ENCODE results near the gene ITGB1BP2. TPM values are rescaled to one million over a fixed set of nuclear protein-coding genes. Genes with fewer than 3 reads are reported as not detected.

Gene ITGB1BP2
- polyA plus RNA-seq, 1 of the 3 experiments (the other 2 are of a cell fraction) = 1.7 TPM

- POLR2A ChIA-PET = interaction anchor here (0.7 to 1.9 kb wide), 7 partner anchors 10 to 1128 kb away, joined by 3 to 19 read pairs (median 3); partner anchors contain the start of genes TAF1 and ZMYM3
- peak; percentile 42 for DNase-seq
- TF ChIP-seq TAF1 (IDR thresholded peaks at IDR 0.05; ENCODE audit: borderline replicate concordance, low read depth, low read length) (no peak), CHD2 (IDR thresholded peaks at IDR 0.05; ENCODE audit: low read length, partially characterized antibody) (no peak), MAX (IDR thresholded peaks at IDR 0.05; ENCODE audit: low read depth) (no peak), REST (IDR thresholded peaks at IDR 0.05; ENCODE audit: low read depth, low read length) (no peak), RFX5 (IDR thresholded peaks at IDR 0.05; ENCODE audit: low read length) (no peak), IRF3 (IDR thresholded peaks at IDR 0.05; ENCODE audit: low read depth, low read length) (no peak), CTCF (IDR thresholded peaks at IDR 0.05) (no peak), RCOR1 (IDR thresholded peaks at IDR 0.05; ENCODE audit: low read length) (no peak), JUND (IDR thresholded peaks at IDR 0.05) (no peak), EP300 (IDR thresholded peaks at IDR 0.05; ENCODE audit: borderline replicate concordance in 1 of 2, low read depth in 1 of 2, low read length in 1 of 2) (no peak), GATA2 (CRISPR knock-in tag; IDR thresholded peaks at IDR 0.05) (no peak), MEF2A (IDR thresholded peaks at IDR 0.05; ENCODE audit: borderline replicate concordance, low read depth) (no peak), ELF1 (IDR thresholded peaks at IDR 0.05) (no peak; the same call in 1 of the 2 replicates), NRF1 (IDR thresholded peaks at IDR 0.05; ENCODE audit: low read depth, low read length) (no peak; the same call in 1 of the 2 replicates), SIN3A (IDR thresholded peaks at IDR 0.05; ENCODE audit: borderline replicate concordance, low read depth, low read length) (no peak), PBX3 (IDR thresholded peaks at IDR 0.05) (no peak), TEAD4 (IDR thresholded peaks at IDR 0.05; ENCODE audit: borderline replicate concordance, insufficient read depth) (no peak)
- H3F3A ChIP-seq (replicated peaks; ENCODE audit: insufficient read depth) = peaks cover 8% of the 10 kb centered on the region
- peak overlapping the region; percentile 77 for H2AFZ ChIP-seq (ENCODE audit: low read depth)
- peak overlapping the region; percentile 93; the same call in 1 of the 2 replicates for H3K9ac ChIP-seq
- peak overlapping the region; percentile 64; the same call in 1 of the 2 replicates for H3K4me2 ChIP-seq
- H3K79me2 ChIP-seq (ENCODE audit: insufficient read depth) = peaks cover 43% of the 10 kb centered on the region
- H3K27ac ChIP-seq (ENCODE audit: low read depth in 2 of 2, low read length in 1 of 2) = peak overlapping the region; percentile 96 to 97
- H3K27me3 ChIP-seq (ENCODE audit: insufficient read depth) = no peaks in the 10 kb centered on the region; the same call in 1 of the 2 replicates
- H3K9me2 ChIP-seq = no peaks in the 10 kb centered on the region
- H3K36me3 ChIP-seq (replicated peaks in 1 of 2; ENCODE audit: control insufficient read depth in 1 of 2, insufficient read depth in 2 of 2, low read length in 1 of 2) = peaks cover 17 to 26% of the 10 kb centered on the region in 2 experiments
- H3K4me1 ChIP-seq (ENCODE audit: control insufficient read depth in 1 of 2, insufficient read depth in 2 of 2, low read depth in 1 of 2, low read length in 1 of 2) = peaks cover 0 to 6% of the 10 kb centered on the region in 2 experiments; a peak in 3 of 4 replicates
- no peaks in the 10 kb centered on the region for H3K9me3 ChIP-seq
- H4K20me1 ChIP-seq (ENCODE audit: insufficient read depth) = peaks cover 38% of the 10 kb centered on the region
- WGBS (ENCODE audit: low lambda C conversion rate) = 24% methylated on average over 16 of the region's 16 CpGs
- CTCF ChIA-PET = interaction anchor here (0.9 to 1.4 kb wide), 2 partner anchors 14 to 83 kb away, joined by 3 to 5 read pairs; partner anchors contain the start of gene TAF1
- H3K4me3 ChIP-seq (ENCODE audit: low read depth in 2 of 2, low read length in 1 of 2) = peak overlapping the region; percentile 48 to 51
These were observed 18.8 kb upstream of the ITGB1BP2 start for GRCh38 chrX:71282514-71283402.
